Measurements from ENCODE around the gene ZNF627. TPM values are rescaled to one million over a fixed set of nuclear protein-coding genes. Genes with fewer than 3 reads are reported as not detected.

The ZNF627 gene
- total RNA-seq, 2 donors from 2014 or later: 4.6 to 8.8 TPM

DNA sequence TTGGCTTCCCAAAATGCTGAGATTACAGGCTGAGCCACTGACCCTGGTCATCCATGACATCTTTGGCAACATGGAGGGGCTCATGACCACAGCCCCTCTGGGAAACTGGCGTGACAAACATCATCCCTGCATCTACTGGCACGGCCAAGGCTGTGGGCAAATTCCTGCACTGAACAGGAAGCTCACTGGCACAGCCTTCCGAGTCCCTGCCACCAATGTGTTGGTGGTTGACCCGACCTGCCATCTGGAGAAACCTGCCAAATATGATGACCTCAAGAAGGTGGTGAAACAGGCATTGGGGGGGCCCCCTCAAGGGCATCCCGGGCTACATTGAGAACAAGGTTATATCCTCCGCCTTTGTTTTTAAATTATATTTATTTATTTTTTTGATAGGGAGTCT is 11.0 kb upstream of the ZNF627 start:
- DNase-seq: no peak
- H3K4me1 ChIP-seq: peaks cover 20% of the 10 kb centered on the region
- intact Hi-C loops (cut with DNase I): loop anchor here (10.0 kb wide), 1 partner anchor 292 kb away; the partner anchor contains the start of gene TSPAN16
- H3K27me3 ChIP-seq: no peaks in the 10 kb centered on the region
- no peak for TF ChIP-seq POLR2A (IDR thresholded peaks at IDR 0.05)
- TF ChIP-seq, protein P1, sequence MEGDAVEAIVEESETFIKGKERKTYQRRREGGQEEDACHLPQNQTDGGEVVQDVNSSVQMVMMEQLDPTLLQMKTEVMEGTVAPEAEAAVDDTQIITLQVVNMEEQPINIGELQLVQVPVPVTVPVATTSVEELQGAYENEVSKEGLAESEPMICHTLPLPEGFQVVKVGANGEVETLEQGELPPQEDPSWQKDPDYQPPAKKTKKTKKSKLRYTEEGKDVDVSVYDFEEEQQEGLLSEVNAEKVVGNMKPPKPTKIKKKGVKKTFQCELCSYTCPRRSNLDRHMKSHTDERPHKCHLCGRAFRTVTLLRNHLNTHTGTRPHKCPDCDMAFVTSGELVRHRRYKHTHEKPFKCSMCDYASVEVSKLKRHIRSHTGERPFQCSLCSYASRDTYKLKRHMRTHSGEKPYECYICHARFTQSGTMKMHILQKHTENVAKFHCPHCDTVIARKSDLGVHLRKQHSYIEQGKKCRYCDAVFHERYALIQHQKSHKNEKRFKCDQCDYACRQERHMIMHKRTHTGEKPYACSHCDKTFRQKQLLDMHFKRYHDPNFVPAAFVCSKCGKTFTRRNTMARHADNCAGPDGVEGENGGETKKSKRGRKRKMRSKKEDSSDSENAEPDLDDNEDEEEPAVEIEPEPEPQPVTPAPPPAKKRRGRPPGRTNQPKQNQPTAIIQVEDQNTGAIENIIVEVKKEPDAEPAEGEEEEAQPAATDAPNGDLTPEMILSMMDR (IDR thresholded peaks at IDR 0.05): no peak
- 57 to 65% methylated on average over 5 to 6 of the region's 6 CpGs for WGBS, 2 donors
- no peaks in the 10 kb centered on the region for H3K9me3 ChIP-seq
- H3K36me3 ChIP-seq (replicated peaks in 1 of 2; ENCODE audit: insufficient read depth in 1 of 2, low read depth in 2 of 2): no peaks in the 10 kb centered on the region
- no peak overlapping the region for H3K4me3 ChIP-seq
- ATAC-seq: no peak
- no peak overlapping the region for H3K27ac ChIP-seq

DNA sequence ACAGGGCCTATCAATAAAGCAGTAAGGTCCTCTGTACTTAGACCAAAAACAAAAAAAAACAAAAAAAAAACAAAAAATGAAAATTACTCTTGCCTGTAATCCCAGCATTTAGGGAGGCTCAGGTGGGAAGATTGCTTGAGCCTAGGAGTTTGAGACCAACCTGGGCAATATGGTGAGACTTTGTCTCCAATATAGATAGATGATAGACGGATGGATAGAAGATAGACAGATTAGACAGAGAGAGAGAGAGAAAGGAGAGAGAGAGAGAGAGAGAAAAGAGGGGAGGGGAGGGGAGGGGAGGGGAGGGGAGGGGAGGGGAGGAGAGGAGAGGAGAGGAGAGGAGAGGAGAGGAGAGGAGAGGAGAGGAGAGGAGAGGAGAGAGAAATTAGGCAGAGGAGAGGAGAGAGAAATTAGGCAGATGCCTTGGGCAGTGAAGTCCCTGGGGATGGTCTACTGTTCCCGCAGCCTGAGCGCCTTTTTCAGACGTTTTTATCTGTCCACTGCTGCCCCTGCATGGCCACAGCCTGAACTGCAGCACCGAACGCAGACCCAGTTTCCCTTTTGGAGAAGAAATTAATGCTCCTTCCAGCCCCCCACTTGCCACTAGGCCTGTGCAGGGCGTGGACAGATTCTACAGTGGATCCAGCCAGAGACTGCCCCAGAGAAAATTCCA is 9.8 kb upstream of the ZNF627 start:
- peaks cover 9% of the 10 kb centered on the region for H3K4me1 ChIP-seq
- intact Hi-C loops (cut with DNase I): loop anchor here (10.0 kb wide), 1 partner anchor 293 kb away; the partner anchor contains the start of gene TSPAN16
- no peaks in the 10 kb centered on the region for H3K36me3 ChIP-seq (replicated peaks in 1 of 2; ENCODE audit: insufficient read depth in 1 of 2, low read depth in 2 of 2)
- ATAC-seq (peak; percentile 99), DNase-seq (peak; percentile 78 to 85 (median 84))
- H3K9me3 ChIP-seq: no peaks in the 10 kb centered on the region
- H3K27ac ChIP-seq: peak overlapping the region in 1 of 4 donors; percentile 9
- no peak overlapping the region for H3K4me3 ChIP-seq
- TF ChIP-seq, protein P1 (IDR thresholded peaks at IDR 0.05): peak; percentile 76 to 96 (median 91)
- TF ChIP-seq POLR2A (IDR thresholded peaks at IDR 0.05): no peak
- WGBS, 2 donors: 2% methylated on average over 7 of the region's 7 CpGs
- no peaks in the 10 kb centered on the region for H3K27me3 ChIP-seq

DNA sequence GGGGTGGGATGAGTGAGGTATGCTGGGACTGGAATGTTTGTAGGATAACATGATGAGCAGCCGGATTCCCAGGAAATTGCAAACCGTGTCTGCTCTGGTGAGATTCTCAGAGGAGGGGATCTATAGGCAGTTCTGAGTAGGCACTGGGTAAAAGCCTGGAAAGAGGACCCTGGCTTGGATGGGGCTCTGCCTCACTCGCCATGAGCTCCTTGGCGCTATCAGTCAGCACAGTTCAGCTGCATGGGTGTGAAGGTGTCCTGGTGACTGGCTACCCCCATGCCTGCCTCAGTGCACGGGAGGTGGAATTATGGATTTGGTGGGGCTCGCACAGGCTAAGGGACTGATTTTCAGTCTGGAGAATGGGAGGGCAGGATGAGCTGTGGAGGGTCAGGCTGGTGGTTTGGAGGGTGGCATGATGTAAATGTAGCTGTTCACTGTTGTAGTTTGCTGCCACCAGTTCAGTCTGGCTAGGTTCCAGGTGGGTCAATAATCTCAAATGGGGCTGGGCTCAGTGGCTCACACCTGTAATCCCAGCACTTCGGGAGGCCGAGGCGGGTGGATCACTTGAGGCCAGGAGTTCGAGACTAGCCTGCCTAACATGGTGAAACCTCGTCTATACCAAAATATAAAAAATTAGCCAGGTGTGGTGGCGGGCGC is 9.2 kb upstream of the ZNF627 start:
- TF ChIP-seq POLR2A (IDR thresholded peaks at IDR 0.05): no peak
- TF ChIP-seq, protein P1 (IDR thresholded peaks at IDR 0.05): peak in 1 of 7 experiments; percentile 16
- Histone ChIP-seq H3K27me3 (no peaks in the 10 kb centered on the region), H3K27ac (peak overlapping the region in 1 of 4 donors; percentile 9), H3K36me3 (replicated peaks in 1 of 2; ENCODE audit: insufficient read depth in 1 of 2, low read depth in 2 of 2) (no peaks in the 10 kb centered on the region), H3K9me3 (no peaks in the 10 kb centered on the region), H3K4me1 (peaks cover 9% of the 10 kb centered on the region), H3K4me3 (no peak overlapping the region)
- WGBS, 2 donors: 45 to 58% methylated on average over 11 to 13 of the region's 13 CpGs
- DNase-seq: peak in 3 of 4 donors; percentile 15 to 41 (median 37)
- ATAC-seq: peak; percentile 39
- intact Hi-C loops (cut with DNase I): loop anchor here (10.0 kb wide), 1 partner anchor 293 kb away; the partner anchor contains the start of gene TSPAN16

DNA sequence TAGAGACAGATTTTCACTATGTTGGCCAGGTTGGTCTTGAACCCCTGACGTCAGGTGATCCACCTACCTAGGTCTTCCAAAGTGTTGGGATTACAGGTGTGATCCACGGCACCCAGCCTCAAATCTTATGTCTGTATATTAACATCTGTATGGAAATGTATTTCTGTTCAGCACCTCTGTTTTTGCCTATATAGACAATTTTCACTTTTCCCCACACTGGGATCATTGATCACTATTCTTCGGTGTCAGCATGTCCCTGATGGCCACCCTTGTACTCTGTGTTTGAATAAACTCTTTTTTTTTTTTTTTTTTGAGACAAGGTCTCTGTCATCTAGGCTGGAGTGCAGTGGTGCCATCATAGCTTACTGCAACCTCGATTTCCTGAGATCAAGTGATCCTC is 3.2 kb upstream of the ZNF627 start:
- no peak for ATAC-seq
- no peak for TF ChIP-seq POLR2A (IDR thresholded peaks at IDR 0.05)
- TF ChIP-seq, protein P1 (IDR thresholded peaks at IDR 0.05): no peak
- intact Hi-C loops (cut with DNase I): no loop called here
- Histone ChIP-seq H3K27ac (no peak overlapping the region), H3K4me1 (peaks cover 18% of the 10 kb centered on the region), H3K9me3 (no peaks in the 10 kb centered on the region), H3K36me3 (replicated peaks in 1 of 2; ENCODE audit: insufficient read depth in 1 of 2, low read depth in 2 of 2) (no peaks in the 10 kb centered on the region), H3K27me3 (no peaks in the 10 kb centered on the region), H3K4me3 (no peak overlapping the region)
- 72 to 83% methylated on average over 4 of the region's 4 CpGs for WGBS, 2 donors
- DNase-seq: no peak
